K562 (cell line): Measurements from ENCODE around the gene KAT6B.

ENCODE experiments used
- BHLHE40 ChIP-seq: IDR thresholded peaks from 2 replicates; pipeline ENCODE4 v1.6.1; 2011; ENCODE audit warnings: low read length, improper control_type of control experiment
- CTCF ChIP-seq, 3 experiments: IDR thresholded peaks in 2 of 3; conservative IDR thresholded peaks in 1 of 3; 2 replicates each; pipeline ENCODE4 v1.5.1; 2011 to 2012; ENCODE audit warnings: low read length in 3 of 3, mild to moderate bottlenecking in 3 of 3, control low read depth in 2 of 3, improper control_type of control experiment in 1 of 3, inconsistent platforms in 1 of 3, low read depth in 1 of 3, mixed read lengths in 1 of 3, moderate library complexity in 1 of 3; ENCODE audit not compliant: insufficient read depth in 2 of 3
- KLF13 ChIP-seq: fragments of 450-650 bp; IDR thresholded peaks from 2 replicates; pipeline ENCODE4 v1.6.1; 2016; ENCODE audit warnings: missing genetic modification characterization, low read depth, mild to moderate bottlenecking, missing compliant biosample characterization, moderate library complexity, borderline replicate concordance
- MTA3 ChIP-seq: fragments of 450-650 bp; formaldehyde crosslinking; IDR thresholded peaks from 2 replicates; pipeline ENCODE4 v1.6.1; 2017; ENCODE audit warnings: mild to moderate bottlenecking, borderline replicate concordance
- NFATC3 ChIP-seq: fragments of 450-650 bp; IDR thresholded peaks from 2 replicates; pipeline ENCODE4 v1.6.1; 2017; ENCODE audit warnings: mild to moderate bottlenecking
- NR2C1 ChIP-seq, 2 experiments: fragments of 450-650 bp; IDR thresholded peaks; 2 replicates each; pipeline ENCODE4 v1.6.1; 2017; ENCODE audit warnings: mild to moderate bottlenecking in 2 of 2, antibody characterized with exemption in 1 of 2, inconsistent platforms in 1 of 2, missing compliant biosample characterization in 1 of 2, missing genetic modification characterization in 1 of 2
- POLR2AphosphoS5 ChIP-seq: IDR thresholded peaks from 2 replicates; pipeline ENCODE4 v1.6.1; 2011; ENCODE audit warnings: mild to moderate bottlenecking, low read depth, low read length, moderate library complexity; ENCODE audit not compliant: control insufficient read depth, insufficient read depth
- POLR2G ChIP-seq: fragments of 200-400 bp; formaldehyde crosslinking; IDR thresholded peaks from 2 replicates; pipeline ENCODE4 v1.6.1; 2017; ENCODE audit warnings: low read depth, mild to moderate bottlenecking, antibody characterized with exemption, low read length, moderate library complexity
- RAD21 ChIP-seq, 2 experiments: fragments of 250-450 bp in 1 of 2; fragments of 450-650 bp in 1 of 2; sonication (Bioruptor Pico) in 1 of 2; formaldehyde crosslinking in 1 of 2; IDR thresholded peaks in 1 of 2; conservative IDR thresholded peaks in 1 of 2; 2 replicates each; pipeline versions ENCODE4 v1.4.0 to v1.8.0; 2020 to 2022; ENCODE audit warnings: mild to moderate bottlenecking in 2 of 2, moderate library complexity in 1 of 2
- TCF7 ChIP-seq: sonication (generic); IDR thresholded peaks from 2 replicates; pipeline ENCODE4 v1.6.1; 2016; ENCODE audit warnings: antibody characterized with exemption, borderline replicate concordance
- TCF7L2 ChIP-seq: fragments of 150-350 bp; IDR thresholded peaks from 2 replicates; pipeline ENCODE4 v1.6.1; 2016; ENCODE audit warnings: low read depth, mild to moderate bottlenecking, low read length, moderate library complexity
- U2AF1 ChIP-seq: fragments of 200-400 bp; formaldehyde crosslinking; optimal IDR thresholded peaks from 2 replicates; pipeline ENCODE3; 2017; ENCODE audit warnings: mild to moderate bottlenecking, low read depth, low read length, moderate library complexity
- XRCC5 ChIP-seq: fragments of 200-400 bp; formaldehyde crosslinking; IDR thresholded peaks from 2 replicates; pipeline ENCODE4 v1.6.1; 2017; ENCODE audit warnings: low read depth, mild to moderate bottlenecking, low read length
- ZNF41 ChIP-seq: fragments of 250-450 bp; sonication (Bioruptor Pico); conservative IDR thresholded peaks from 2 replicates; pipeline ENCODE4 v1.4.0; 2020; ENCODE audit warnings: mild to moderate bottlenecking

GRCh38 chr10:75034714-75035258 is 208.4 kb downstream of the KAT6B start:
- TF ChIP-seq POLR2G, result no peak
- TF ChIP-seq XRCC5, result no peak
- no peak for TF ChIP-seq BHLHE40
- no peak for TF ChIP-seq ZNF41 (CRISPR knock-in tag)
- TF ChIP-seq CTCF (IDR thresholded peaks at IDR 0.05 in 2 of 3, conservative IDR thresholded peaks at IDR 0.05 in 1 of 3; ENCODE audit: insufficient read depth in 2 of 3, low read depth in 1 of 3, low read length in 3 of 3), result no peak
- TF ChIP-seq TCF7L2, result no peak
- no peak for TF ChIP-seq MTA3
- TF ChIP-seq NFATC3, result no peak
- no peak for TF ChIP-seq RAD21 (CRISPR knock-in tag; conservative IDR thresholded peaks at IDR 0.05 in 1 of 2, IDR thresholded peaks at IDR 0.05 in 1 of 2)
- no peak for TF ChIP-seq POLR2AphosphoS5
- no peak for TF ChIP-seq KLF13 (tag)
- no peak for TF ChIP-seq NR2C1 (IDR thresholded peaks at IDR 0.05)
- TF ChIP-seq NR2C1 (tag; IDR thresholded peaks at IDR 0.05), result no peak
- no peak for TF ChIP-seq U2AF1
- TF ChIP-seq TCF7, result no peak
